Measurements from ENCODE around the gene SGTA. TPM values are rescaled to one million over a fixed set of nuclear protein-coding genes. Genes with fewer than 3 reads are reported as not detected.

SGTA gene
- total RNA-seq: 10 to 100 TPM; 35.2 to 38.1 (median 36.2) TPM
- 16.7 TPM for total RNA-seq (2013)

- Histone ChIP-seq H3K4me1 (ENCODE audit: control insufficient read depth, insufficient read depth, low read length) (peaks cover 40% of the 10 kb centered on the region), H3K27me3 (ENCODE audit: control insufficient read depth, insufficient read depth, low read length) (no peaks in the 10 kb centered on the region), H3K9me3 (ENCODE audit: control insufficient read depth, insufficient read depth, low read length) (no peaks in the 10 kb centered on the region), H3K36me3 (ENCODE audit: control insufficient read depth, insufficient read depth, low read length) (peaks cover 2% of the 10 kb centered on the region), H3K4me3 (ENCODE audit: low read length) (peak within 1 kb of the TSS; percentile 96), H3K27ac (ENCODE audit: low read length) (peak within 1 kb of the TSS; percentile 94)
- DNase-seq (peak; percentile 94 to 98), ATAC-seq (peak; percentile 69 to 86 (median 77))
- peak; percentile 38 for TF ChIP-seq CTCF (IDR thresholded peaks at IDR 0.05)
- Mint-ChIP-seq H3K4me3 (peak within 1 kb of the TSS; percentile 88), H3K27ac (peak within 1 kb of the TSS; percentile 92 to 93), H3K9me3 (no peaks in the 10 kb centered on the region), H3K36me3 (no peaks in the 10 kb centered on the region), H3K27me3 (ENCODE audit: low read depth in 2 of 2) (no peaks in the 10 kb centered on the region), H3K4me1 (peaks cover 28 to 36% of the 10 kb centered on the region in 2 donors)
- WGBS (ENCODE audit: insufficient coverage): under 1% methylated on average over 68 of the region's 68 CpGs
- intact Hi-C loops (cut with micrococcal nuclease): loop anchor here (1.0 kb wide), 2 partner anchors 36 to 44 kb away; partner anchors contain the start of gene ZNF554
Observed at GRCh38 chr19:2782936-2783780, at the start of gene SGTA. Gene SGTA, minus strand, starts transcription at chr19:2783273. Its CDS starts 14,205 bp downstream, at chr19:2769068.

- 78% methylated on average over 13 of the region's 13 CpGs for WGBS (ENCODE audit: insufficient coverage)
- intact Hi-C loops (cut with micrococcal nuclease): no loop called here
Observed at GRCh38 chr19:2827840-2828489, 44.9 kb upstream of the SGTA start.

GRCh38 chr19:2827022-2827421, 43.9 kb upstream of the SGTA start:
- Histone ChIP-seq H3K4me3 (ENCODE audit: low read length) (no peak overlapping the region), H3K27ac (ENCODE audit: low read length) (no peak overlapping the region), H3K9me3 (ENCODE audit: control insufficient read depth, insufficient read depth, low read length) (peaks cover 4% of the 10 kb centered on the region), H3K4me1 (ENCODE audit: control insufficient read depth, insufficient read depth, low read length) (no peaks in the 10 kb centered on the region), H3K36me3 (ENCODE audit: control insufficient read depth, insufficient read depth, low read length) (no peaks in the 10 kb centered on the region), H3K27me3 (ENCODE audit: control insufficient read depth, insufficient read depth, low read length) (no peaks in the 10 kb centered on the region)
- DNase-seq (no peak), ATAC-seq (no peak)
- Mint-ChIP-seq H3K9me3 (no peaks in the 10 kb centered on the region), H3K4me1 (peaks cover 0 to 5% of the 10 kb centered on the region in 2 donors), H3K27me3 (ENCODE audit: low read depth in 2 of 2) (no peaks in the 10 kb centered on the region), H3K27ac (no peak overlapping the region), H3K4me3 (no peak overlapping the region), H3K36me3 (no peaks in the 10 kb centered on the region)
- intact Hi-C loops (cut with micrococcal nuclease): no loop called here
- no peak for TF ChIP-seq CTCF (IDR thresholded peaks at IDR 0.05)
- 92% methylated on average over 2 of the region's 2 CpGs for WGBS (ENCODE audit: insufficient coverage)

More at GRCh38 chr19:2827840-2828489, 44.9 kb upstream of the SGTA start:
- peaks cover 0 to 5% of the 10 kb centered on the region in 2 donors for H3K4me1 Mint-ChIP-seq
- peaks cover 2 to 3% of the 10 kb centered on the region in 2 donors for H3K9me3 Mint-ChIP-seq
- no peaks in the 10 kb centered on the region for H3K4me1 ChIP-seq (ENCODE audit: control insufficient read depth, insufficient read depth, low read length)
- no peak for ATAC-seq
- no peaks in the 10 kb centered on the region for H3K27me3 Mint-ChIP-seq (ENCODE audit: low read depth in 2 of 2)
- H3K27ac Mint-ChIP-seq: no peak overlapping the region
- H3K4me3 ChIP-seq (ENCODE audit: low read length): no peak overlapping the region
- H3K36me3 ChIP-seq (ENCODE audit: control insufficient read depth, insufficient read depth, low read length): peaks cover 5% of the 10 kb centered on the region
- DNase-seq: no peak
- H3K4me3 Mint-ChIP-seq: no peak overlapping the region
- H3K27me3 ChIP-seq (ENCODE audit: control insufficient read depth, insufficient read depth, low read length): no peaks in the 10 kb centered on the region
- no peak overlapping the region for H3K27ac ChIP-seq (ENCODE audit: low read length)
- peaks cover 12% of the 10 kb centered on the region for H3K9me3 ChIP-seq (ENCODE audit: control insufficient read depth, insufficient read depth, low read length)
- TF ChIP-seq CTCF (IDR thresholded peaks at IDR 0.05): no peak
- peaks cover 5% of the 10 kb centered on the region for H3K36me3 Mint-ChIP-seq

All from natural killer cell (primary cell).